PC-9 (cell line): ENCODE measurements around the gene TNXB.

Experiments
- CTCF ChIP-seq: fragments of 200-600 bp; sonication (generic); conservative IDR thresholded peaks from 2 replicates; pipeline ENCODE4 v1.6.1; 2017; ENCODE audit warnings: mixed run types, antibody characterized with exemption, mild to moderate bottlenecking, moderate library complexity
- EZH2 ChIP-seq: fragments of 200-600 bp; sonication (generic); IDR thresholded peaks from 2 replicates; pipeline ENCODE4 v1.8.0; 2017; ENCODE audit warnings: antibody characterized with exemption, low read depth

- no peak for TF ChIP-seq CTCF
- TF ChIP-seq EZH2 = no peak
These were observed 39.4 kb upstream of the TNXB start for GRCh38 chr6:32148289-32149091.
